H9 (cell line): ENCODE data around the gene ATP6V0A1. TPM values are rescaled to one million over a fixed set of nuclear protein-coding genes. Genes with fewer than 3 reads are reported as not detected.

Experiments
- DNase-seq: peaks from one replicate; pipeline ENCODE4 v3.0.0-alpha.2; 2017
- H2AFZ ChIP-seq: one replicate; pipeline ENCODE4 v1.6.1; 2013; ENCODE audit warnings: mild to moderate bottlenecking, low read length, control low read depth, moderate library complexity
- H2AK5ac ChIP-seq: 2 replicates; pipeline ENCODE4 v1.6.1; 2013; ENCODE audit warnings: low read length, control low read depth, mixed read lengths; ENCODE audit not compliant: insufficient read length
- H2BK120ac ChIP-seq: one replicate; pipeline ENCODE4 v1.6.1; 2013; ENCODE audit warnings: low read depth, mild to moderate bottlenecking, low read length, control low read depth, inconsistent platforms; ENCODE audit not compliant: poor library complexity, severe bottlenecking
- H2BK12ac ChIP-seq: 2 replicates; pipeline ENCODE4 v1.6.1; 2013; ENCODE audit warnings: low read length, control low read depth, mixed read lengths, low read depth; ENCODE audit not compliant: insufficient read length
- H2BK15ac ChIP-seq: 2 replicates; pipeline ENCODE4 v1.6.1; 2013; ENCODE audit warnings: low read depth, low read length, control low read depth
- H2BK20ac ChIP-seq: one replicate; pipeline ENCODE4 v1.6.1; 2013; ENCODE audit warnings: low read depth, mild to moderate bottlenecking, low read length, control low read depth, inconsistent platforms; ENCODE audit not compliant: poor library complexity, severe bottlenecking
- H2BK5ac ChIP-seq: 2 replicates; pipeline ENCODE4 v1.6.1; 2013; ENCODE audit warnings: low read length, control low read depth, mixed read lengths; ENCODE audit not compliant: insufficient read length
- H3K14ac ChIP-seq: 2 replicates; pipeline ENCODE4 v1.6.1; 2013; ENCODE audit warnings: low read length, control low read depth; ENCODE audit not compliant: insufficient read depth
- H3K18ac ChIP-seq: 2 replicates; pipeline ENCODE4 v1.6.1; 2013; ENCODE audit warnings: low read depth, mild to moderate bottlenecking, mixed read lengths, low read length, control low read depth; ENCODE audit not compliant: insufficient read length
- H3K23ac ChIP-seq: 2 replicates; pipeline ENCODE4 v1.6.1; 2013; ENCODE audit warnings: low read length, control low read depth, mixed read lengths, low read depth; ENCODE audit not compliant: insufficient read length
- H3K23me2 ChIP-seq: 2 replicates; pipeline ENCODE4 v1.6.1; 2013; ENCODE audit warnings: low read depth, mild to moderate bottlenecking, mixed read lengths, low read length, control low read depth; ENCODE audit not compliant: insufficient read length, poor library complexity, severe bottlenecking
- H3K27ac ChIP-seq: 2 replicates; pipeline ENCODE4 v1.5.1; 2013; ENCODE audit warnings: low read length, control low read depth, mixed read lengths, low read depth; ENCODE audit not compliant: insufficient read length
- H3K27me3 ChIP-seq: 2 replicates; pipeline ENCODE4 v1.6.1; 2013; ENCODE audit warnings: low read length, control low read depth, inconsistent platforms; ENCODE audit not compliant: insufficient read depth
- H3K4ac ChIP-seq: 2 replicates; pipeline ENCODE4 v1.6.1; 2013; ENCODE audit warnings: low read depth, mild to moderate bottlenecking, control low read depth, inconsistent platforms, low read length, moderate library complexity
- H3K4me1 ChIP-seq: 2 replicates; pipeline ENCODE4 v1.6.1; 2013; ENCODE audit warnings: low read length, control low read depth, inconsistent platforms; ENCODE audit not compliant: insufficient read depth
- H3K4me2 ChIP-seq: 2 replicates; pipeline ENCODE4 v1.6.1; 2013; ENCODE audit warnings: low read length, control low read depth, mixed read lengths; ENCODE audit not compliant: insufficient read length, insufficient read depth
- H3K56ac ChIP-seq: 2 replicates; pipeline ENCODE4 v1.6.1; 2013; ENCODE audit warnings: low read depth, mild to moderate bottlenecking, mixed read lengths, low read length, control low read depth; ENCODE audit not compliant: insufficient read length
- H3K79me1 ChIP-seq: 2 replicates; pipeline ENCODE4 v1.6.1; 2013; ENCODE audit warnings: low read depth, mild to moderate bottlenecking, moderate library complexity, low read length, control low read depth, inconsistent platforms; ENCODE audit not compliant: insufficient read depth, poor library complexity, severe bottlenecking
- H3K79me2 ChIP-seq: 2 replicates; pipeline ENCODE4 v1.6.1; 2013; ENCODE audit warnings: low read length, control low read depth, inconsistent platforms; ENCODE audit not compliant: insufficient read depth
- H3K9ac ChIP-seq: 2 replicates; pipeline ENCODE4 v1.6.1; 2013; ENCODE audit warnings: low read length, control low read depth, mixed read lengths; ENCODE audit not compliant: insufficient read length; ENCODE audit errors: extremely low read depth
- H3K9me3 ChIP-seq: one replicate; pipeline ENCODE4 v1.6.1; 2013; ENCODE audit warnings: low read depth, low read length, inconsistent platforms; ENCODE audit not compliant: control insufficient read depth
- H3T11ph ChIP-seq: one replicate; pipeline ENCODE4 v1.6.1; 2013; ENCODE audit warnings: mild to moderate bottlenecking, low read length, control low read depth, inconsistent platforms
- H4K20me1 ChIP-seq: one replicate; pipeline ENCODE4 v1.6.1; 2013; ENCODE audit not compliant: control insufficient read depth, insufficient read length, insufficient read depth
- H4K5ac ChIP-seq: 2 replicates; pipeline ENCODE4 v1.6.1; 2013; ENCODE audit warnings: low read depth, mild to moderate bottlenecking, mixed read lengths, low read length, control low read depth; ENCODE audit not compliant: insufficient read length
- H4K8ac ChIP-seq: replicated peaks from 2 replicates; pipeline ENCODE4 v1.6.1; 2013; ENCODE audit warnings: low read length, control low read depth, mixed read lengths, low read depth; ENCODE audit not compliant: insufficient read length
- H4K91ac ChIP-seq: 2 replicates; pipeline ENCODE4 v1.6.1; 2013; ENCODE audit warnings: low read depth, mild to moderate bottlenecking, moderate library complexity, mixed read lengths, low read length, control low read depth; ENCODE audit not compliant: insufficient read length
- H3K27ac Mint-ChIP-seq, 3 experiments: 2 replicates in 2 of 3; 3 replicates in 1 of 3; pipeline ENCODE4 v1.8.0; 2020 to 2021; ENCODE audit warnings: mixed read lengths in 3 of 3, mild to moderate bottlenecking in 1 of 3, moderate library complexity in 1 of 3
- H3K27me3 Mint-ChIP-seq: 2 replicates; pipeline ENCODE4 v1.8.0; 2021; ENCODE audit warnings: low read depth, mild to moderate bottlenecking, moderate library complexity, mixed read lengths
- H3K36me3 Mint-ChIP-seq, 3 experiments: 2 replicates in 2 of 3; 3 replicates in 1 of 3; pipeline ENCODE4 v1.8.0; 2020 to 2021; ENCODE audit warnings: low read depth in 3 of 3, mixed read lengths in 3 of 3; ENCODE audit not compliant: insufficient read depth in 1 of 3
- H3K4me1 Mint-ChIP-seq, 2 experiments: 2 replicates each; pipeline ENCODE4 v1.8.0; 2020; ENCODE audit warnings: mixed read lengths in 2 of 2
- H3K4me3 Mint-ChIP-seq, 2 experiments: 2 replicates in 1 of 2; 3 replicates in 1 of 2; pipeline ENCODE4 v1.8.0; 2020 to 2021; ENCODE audit warnings: mild to moderate bottlenecking in 2 of 2, mixed read lengths in 2 of 2, moderate library complexity in 1 of 2
- H3K9me3 Mint-ChIP-seq, 2 experiments: 2 replicates in 1 of 2; 3 replicates in 1 of 2; pipeline ENCODE4 v1.8.0; 2020; ENCODE audit warnings: mild to moderate bottlenecking in 2 of 2, mixed read lengths in 2 of 2, moderate library complexity in 1 of 2
- CTCF ChIP-seq: fragments of 200-600 bp; sonication (generic); conservative IDR thresholded peaks from 3 replicates; pipeline ENCODE4 v1.8.0; 2021; ENCODE audit warnings: antibody characterized with exemption, mild to moderate bottlenecking
- WGBS: extraction: QIAGEN DNeasy Blood & Tissue Kit; methylation state at CpG from one replicate; pipeline ENCODE4 v1.1.7; 2013; ENCODE audit warnings: missing lambda C conversion rate, low lambda C conversion rate, mixed read lengths; ENCODE audit not compliant: insufficient read length; ENCODE audit errors: extremely low coverage; 5-methylcytosine and 5-hydroxymethylcytosine counted together
- total RNA-seq: library from RNA; stranded (reverse); gene quantifications from 2 replicates; pipeline ENCODE4 v1.2.1, GENCODE V29; 2021

ATP6V0A1 gene
- total RNA-seq, 1 experiment from 2014 or later: 54.1 TPM

DNA sequence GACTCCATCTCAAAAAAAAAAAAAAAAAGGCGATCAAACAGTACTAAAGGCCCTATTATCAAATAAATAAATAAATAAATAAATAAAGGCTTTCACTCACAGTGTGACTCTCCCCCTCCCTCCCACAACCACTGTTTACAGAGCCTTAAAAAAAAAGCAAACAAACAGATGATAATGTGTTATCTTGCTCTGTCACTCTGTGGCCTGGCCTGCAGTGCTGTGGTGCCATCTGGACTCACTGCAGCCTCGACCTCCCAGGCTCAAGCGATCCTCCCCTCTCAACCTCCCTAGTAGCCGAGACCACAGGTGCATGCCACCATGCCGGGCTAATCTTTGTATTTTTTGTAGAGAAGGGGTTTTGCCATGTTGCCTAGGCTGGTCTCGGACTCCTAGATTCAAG is 69.3 kb downstream of the ATP6V0A1 start:
- H2AFZ ChIP-seq: no peak overlapping the region
- peaks cover 2 to 8% of the 10 kb centered on the region in 2 experiments; a peak in 3 of 4 replicates for H3K4me1 Mint-ChIP-seq
- H3K27ac Mint-ChIP-seq: no peak overlapping the region

More for the DNA sequence above, 69.3 kb downstream of the ATP6V0A1 start:
- Mint-ChIP-seq H3K9me3 (0 out of 5 replicates have a peak, but pooled peaks cover 0 to 3% of the 10 kb centered on the region in 2 experiments), H3K4me3 (no peak overlapping the region), H3K27me3 (peaks cover 35% of the 10 kb centered on the region), H3K36me3 (peaks cover 0 to 4% (median 0%) of the 10 kb centered on the region in 3 experiments; a peak in 3 of 7 replicates)
- no CpG with 5 or more reads among the region's 6 CpGs for WGBS
- Histone ChIP-seq H4K5ac (no peak overlapping the region), H3K27ac (no peak overlapping the region), H2BK12ac (no peak overlapping the region), H3K23me2 (peaks cover 3% of the 10 kb centered on the region), H3T11ph (no peak overlapping the region), H3K79me2 (no peaks in the 10 kb centered on the region), H2BK15ac (no peak overlapping the region), H4K91ac (no peak overlapping the region), H3K79me1 (no peaks in the 10 kb centered on the region), H3K9me3 (no peaks in the 10 kb centered on the region), H3K4ac (no peak overlapping the region), H3K4me1 (no peaks in the 10 kb centered on the region), H3K9ac (no peak overlapping the region), H3K14ac (no peak overlapping the region), H2BK120ac (no peak overlapping the region), H2BK20ac (no peak overlapping the region), H4K20me1 (no peaks in the 10 kb centered on the region), H3K18ac (no peak overlapping the region), H4K8ac (no peak overlapping the region), H3K56ac (no peak overlapping the region), H2AK5ac (no peak overlapping the region), H2BK5ac (no peak overlapping the region), H3K27me3 (no peaks in the 10 kb centered on the region), H3K4me2 (no peak overlapping the region), H3K23ac (no peak overlapping the region)
- no peak for DNase-seq
- no peak for TF ChIP-seq CTCF
